IMR-90 (cell line): ENCODE results near the gene PLA2G2D. TPM values are rescaled to one million over a fixed set of nuclear protein-coding genes. Genes with fewer than 3 reads are reported as not detected.

ENCODE experiments used
- ATAC-seq: fragments of 200-7000 bp; cut with Tn5 transposase; 2 replicates; pipeline ENCODE4 v1.9.1; 2020; ENCODE audit warnings: low read depth, mild to moderate bottlenecking, moderate library complexity
- BruUV-seq: library from RNA; stranded (reverse); fragments of 400-500 nt; replicated peaks from 2 replicates; lab custom pipeline; 2021; lab: Mats Ljungman, UMichigan
- CTCF ChIA-PET: fragments of 300-600 bp; formaldehyde crosslinking; extraction: SDS; loops from one replicate; lab custom pipeline; 2021; ENCODE audit warnings: antibody characterized with exemption; lab: Yijun Ruan, JAX
- POLR2A ChIA-PET: fragments of 300-600 bp; sonication (Branson Sonifier 250); formaldehyde crosslinking; loops from one replicate; lab custom pipeline; 2022; ENCODE audit warnings: antibody characterized with exemption; ENCODE audit not compliant: unreplicated experiment; lab: Charles Lee
- DNase-seq: peaks from one replicate; pipeline ENCODE4 v3.0.0; 2013
- H2AFZ ChIP-seq: replicated peaks from 2 replicates; pipeline ENCODE3; 2013; ENCODE audit warnings: low read length, mild to moderate bottlenecking; ENCODE audit not compliant: poor library complexity
- H2AK5ac ChIP-seq: 2 replicates; pipeline ENCODE4 v1.6.1; 2013; ENCODE audit warnings: low read depth, low read length, inconsistent platforms
- H2AK9ac ChIP-seq: replicated peaks from 2 replicates; pipeline ENCODE3; 2013; ENCODE audit warnings: mild to moderate bottlenecking, low read depth, low read length, moderate library complexity; ENCODE audit not compliant: poor library complexity
- H2BK120ac ChIP-seq: 2 replicates; pipeline ENCODE4 v1.6.1; 2013; ENCODE audit warnings: low read depth, low read length, inconsistent platforms
- H2BK15ac ChIP-seq: 3 replicates; pipeline ENCODE4 v1.6.1; 2013; ENCODE audit warnings: low read depth, low read length, inconsistent platforms
- H2BK20ac ChIP-seq: 2 replicates; pipeline ENCODE4 v1.6.1; 2013; ENCODE audit warnings: low read depth, mild to moderate bottlenecking, inconsistent platforms, low read length, moderate library complexity
- H2BK5ac ChIP-seq: 2 replicates; pipeline ENCODE4 v1.6.1; 2013; ENCODE audit warnings: mild to moderate bottlenecking, low read depth, low read length, inconsistent platforms; ENCODE audit not compliant: poor library complexity, severe bottlenecking
- H3K14ac ChIP-seq: replicated peaks from 2 replicates; pipeline ENCODE4 v1.6.1; 2013; ENCODE audit warnings: low read depth, low read length, inconsistent platforms
- H3K18ac ChIP-seq: 2 replicates; pipeline ENCODE4 v1.6.1; 2013; ENCODE audit warnings: low read depth, low read length, control low read depth
- H3K23ac ChIP-seq: 2 replicates; pipeline ENCODE4 v1.6.1; 2013; ENCODE audit warnings: low read depth, low read length, inconsistent platforms
- H3K27ac ChIP-seq: 2 replicates; pipeline ENCODE4 v1.5.1; 2013; ENCODE audit warnings: mild to moderate bottlenecking, control low read depth, low read length; ENCODE audit not compliant: insufficient read depth
- H3K27me3 ChIP-seq: 2 replicates; pipeline ENCODE4 v1.6.1; 2013; ENCODE audit warnings: low read length; ENCODE audit not compliant: control insufficient read depth, insufficient read depth
- H3K36me3 ChIP-seq: 2 replicates; pipeline ENCODE4 v1.6.1; 2013; ENCODE audit warnings: low read length, mixed read lengths; ENCODE audit not compliant: control insufficient read depth, insufficient read depth
- H3K4ac ChIP-seq: 2 replicates; pipeline ENCODE4 v1.6.1; 2013; ENCODE audit warnings: low read depth, low read length, inconsistent platforms
- H3K4me1 ChIP-seq: 2 replicates; pipeline ENCODE4 v1.6.1; 2013; ENCODE audit warnings: low read length, mixed read lengths; ENCODE audit not compliant: control insufficient read depth, insufficient read depth
- H3K4me2 ChIP-seq: 2 replicates; pipeline ENCODE4 v1.6.1; 2013; ENCODE audit warnings: low read depth, mild to moderate bottlenecking, control low read depth, low read length, moderate library complexity
- H3K4me3 ChIP-seq: 2 replicates; pipeline ENCODE4 v1.5.1; 2013; ENCODE audit warnings: low read depth, mild to moderate bottlenecking, control low read depth, low read length, moderate library complexity; ENCODE audit not compliant: insufficient read depth
- H3K56ac ChIP-seq: 2 replicates; pipeline ENCODE4 v1.6.1; 2013; ENCODE audit warnings: low read length, inconsistent platforms; ENCODE audit not compliant: insufficient read depth; ENCODE audit errors: extremely low read depth
- H3K79me1 ChIP-seq, 2 experiments: 2 replicates each; pipeline ENCODE4 v1.6.1; 2013; ENCODE audit warnings: low read length in 2 of 2, inconsistent platforms in 1 of 2, low read depth in 1 of 2
- H3K9ac ChIP-seq: 2 replicates; pipeline ENCODE4 v1.6.1; 2013; ENCODE audit warnings: low read depth, low read length, control low read depth
- H3K9me1 ChIP-seq: 2 replicates; pipeline ENCODE4 v1.6.1; 2013; ENCODE audit warnings: low read length, inconsistent platforms; ENCODE audit not compliant: insufficient read depth
- H3K9me3 ChIP-seq: 2 replicates; pipeline ENCODE4 v1.6.1; 2013; ENCODE audit warnings: low read length; ENCODE audit not compliant: control insufficient read depth, insufficient read depth
- H4K20me1 ChIP-seq: 2 replicates; pipeline ENCODE4 v1.6.1; 2013; ENCODE audit warnings: low read length, inconsistent platforms; ENCODE audit not compliant: insufficient read depth
- H4K5ac ChIP-seq: 2 replicates; pipeline ENCODE4 v1.6.1; 2013; ENCODE audit warnings: mild to moderate bottlenecking, low read depth, low read length, control low read depth
- H4K8ac ChIP-seq, 2 experiments: 2 replicates each; pipeline ENCODE4 v1.6.1; 2013; ENCODE audit warnings: low read depth in 2 of 2, low read length in 2 of 2, control low read depth in 1 of 2, inconsistent platforms in 1 of 2
- H4K91ac ChIP-seq: 2 replicates; pipeline ENCODE4 v1.6.1; 2013; ENCODE audit warnings: low read depth, low read length, inconsistent platforms; ENCODE audit not compliant: insufficient read depth
- BHLHE40 ChIP-seq: fragments of 150-350 bp; IDR thresholded peaks from 2 replicates; pipeline ENCODE4 v1.6.1; 2016; ENCODE audit warnings: mild to moderate bottlenecking, low read depth, low read length
- CEBPB ChIP-seq: IDR thresholded peaks from 2 replicates; pipeline ENCODE4 v1.6.1; 2012; ENCODE audit warnings: low read depth, low read length, improper control_type of control experiment
- CHD1 ChIP-seq: IDR thresholded peaks from 2 replicates; pipeline ENCODE4 v1.6.1; 2012; ENCODE audit warnings: low read depth, low read length, improper control_type of control experiment
- ELK1 ChIP-seq: fragments of 150-350 bp; IDR thresholded peaks from 2 replicates; pipeline ENCODE4 v1.6.1; 2016; ENCODE audit warnings: low read depth, mild to moderate bottlenecking, low read length, moderate library complexity, borderline replicate concordance
- FOS ChIP-seq: fragments of 150-350 bp; IDR thresholded peaks from 2 replicates; pipeline ENCODE4 v1.6.1; 2016; ENCODE audit warnings: low read depth, low read length
- MAFK ChIP-seq: IDR thresholded peaks from 2 replicates; pipeline ENCODE4 v1.6.1; 2012; ENCODE audit warnings: low read depth, low read length, improper control_type of control experiment
- MAZ ChIP-seq: IDR thresholded peaks from 2 replicates; pipeline ENCODE4 v1.6.1; 2012; ENCODE audit warnings: low read depth, mild to moderate bottlenecking, low read length, improper control_type of control experiment, moderate library complexity, borderline replicate concordance
- MXI1 ChIP-seq: IDR thresholded peaks from 2 replicates; pipeline ENCODE4 v1.6.1; 2012; ENCODE audit warnings: low read depth, mild to moderate bottlenecking, low read length, moderate library complexity, borderline replicate concordance
- POLR2A ChIP-seq: IDR thresholded peaks from 2 replicates; pipeline ENCODE4 v1.6.1; 2012; ENCODE audit warnings: mild to moderate bottlenecking, low read depth, low read length
- RCOR1 ChIP-seq: IDR thresholded peaks from 2 replicates; pipeline ENCODE4 v1.6.1; 2012; ENCODE audit warnings: mild to moderate bottlenecking, low read length, improper control_type of control experiment; ENCODE audit not compliant: insufficient replicate concordance
- RFX5 ChIP-seq: IDR thresholded peaks from 2 replicates; pipeline ENCODE4 v1.8.0; 2012; ENCODE audit warnings: low read depth, mild to moderate bottlenecking, low read length, moderate library complexity
- SMC3 ChIP-seq: fragments of 150-350 bp; IDR thresholded peaks from 2 replicates; pipeline ENCODE4 v1.6.1; 2016; ENCODE audit warnings: low read depth, mild to moderate bottlenecking, antibody characterized with exemption, low read length, moderate library complexity
- USF2 ChIP-seq: fragments of 150-350 bp; IDR thresholded peaks from 2 replicates; pipeline ENCODE4 v1.6.1; 2017; ENCODE audit warnings: mild to moderate bottlenecking, antibody characterized with exemption, low read length, low read depth
- WGBS, 2 experiments: methylation state at CpG; one replicate each; pipeline versions ENCODE4 v1.1.5 to v1.1.7; 2013; ENCODE audit warnings: missing lambda C conversion rate in 2 of 2; ENCODE audit not compliant: insufficient read length in 1 of 2; ENCODE audit errors: extremely low coverage in 2 of 2; 5-methylcytosine and 5-hydroxymethylcytosine counted together
- dilution Hi-C: fragments of 300-500 bp; cut with HindIII; formaldehyde crosslinking; loops from one replicate; pipeline ENCODE4 v1.14.3; 2018; ENCODE audit warnings: low sequenced_read_pairs; ENCODE audit not compliant: unreplicated experiment
- in situ Hi-C: fragments of 300-500 bp; cut with MboI; formaldehyde crosslinking; loops from 3 replicates; pipeline ENCODE4 v1.14.3; 2019; ENCODE audit warnings: low sequenced_read_pairs, inconsistent platforms, mixed read lengths
- intact Hi-C: fragments of 100-400 bp; cut with micrococcal nuclease; formaldehyde crosslinking; loops from 2 replicates; pipeline ENCODE4 v1.10.0; 2022
- polyA plus RNA-seq, 3 experiments: library from polyadenylated mRNA; depleted of rRNA; stranded (reverse); fragments of >200 nt; gene quantifications; 2 replicates each; pipeline ENCODE4 v1.2.3, GENCODE V29; 2012; ENCODE audit warnings: low replicate concordance in 1 of 3
- total RNA-seq: library from RNA; depleted of rRNA; stranded (reverse); fragments of >200 nt; gene quantifications from 2 replicates; pipeline ENCODE4 v1.2.3, GENCODE V29; 2012

Gene PLA2G2D
- total and polyA plus RNA-seq, 2 of the 4 experiments (the other 2 are of a cell fraction), result not detected

- H3K23ac ChIP-seq, result no peak overlapping the region
- no peaks in the 10 kb centered on the region for H3K36me3 ChIP-seq
- ATAC-seq, result no peak; the same call in 1 of the 2 replicates
- H2BK5ac ChIP-seq, result no peak overlapping the region
- H2BK120ac ChIP-seq, result no peak overlapping the region
- H2BK15ac ChIP-seq, result 0 out of 3 replicates have a peak overlapping the region, but pooled peaks have one; percentile 3
- in situ Hi-C loops (loop anchor here (5.0 kb wide), 1 partner anchor 235 kb away; no protein-coding TSS in a partner anchor), dilution Hi-C loops (no loop called here), intact Hi-C loops (loop anchor here (1.0 to 5.0 kb wide), 6 partner anchors 51 to 490 kb away; partner anchors contain the start of gene HTR6)
- no peak overlapping the region for H3K4me3 ChIP-seq
- no peak overlapping the region for H3K27ac ChIP-seq
- H3K9me3 ChIP-seq, result peaks cover under 1% of the 10 kb centered on the region; the same call in 1 of the 2 replicates
- H3K4me1 ChIP-seq, result peaks cover 3% of the 10 kb centered on the region; the same call in 1 of the 2 replicates
- H3K9me1 ChIP-seq, result no peaks in the 10 kb centered on the region
- no peak overlapping the region for H3K18ac ChIP-seq
- H3K27me3 ChIP-seq, result peaks cover 4% of the 10 kb centered on the region; the same call in 1 of the 2 replicates
- no peak overlapping the region for H4K91ac ChIP-seq
- H3K9ac ChIP-seq, result no peak overlapping the region
- H3K4ac ChIP-seq, result no peak overlapping the region
- no peak overlapping the region for H4K8ac ChIP-seq
- BruUV-seq, result no TSS peak
- H2AK9ac ChIP-seq, result peak overlapping the region; percentile 95
- ChIA-PET POLR2A (interaction anchor here (1.1 kb wide), 1 partner anchor 43 kb away, joined by 11 read pairs; no protein-coding TSS in a partner anchor), CTCF (interaction anchor here (1.4 to 2.3 kb wide), 3 partner anchors 50 to 235 kb away, joined by 4 to 14 read pairs (median 5); no protein-coding TSS in a partner anchor)
- no peak overlapping the region for H2AK5ac ChIP-seq
- no peak for TF ChIP-seq CHD1
- TF ChIP-seq USF2, result no peak
- TF ChIP-seq POLR2A, result no peak
- TF ChIP-seq SMC3, result no peak
- no peak for TF ChIP-seq FOS
- no peak for TF ChIP-seq CEBPB
- TF ChIP-seq RFX5, result no peak
- no peak for TF ChIP-seq MXI1
- TF ChIP-seq MAZ, result no peak
- TF ChIP-seq BHLHE40, result no peak
- TF ChIP-seq RCOR1, result no peak
- TF ChIP-seq MAFK, result no peak
- TF ChIP-seq ELK1, result no peak
- H4K5ac ChIP-seq, result no peak overlapping the region
- H3K4me2 ChIP-seq, result no peak overlapping the region
- 0% methylated on average over 1 of the region's 7 CpGs; no CpG with 5 or more reads in 1 of the 2 experiments for WGBS, 2 experiments
- no peak overlapping the region for H2BK20ac ChIP-seq
- no peak for DNase-seq
- no peaks in the 10 kb centered on the region; the same call in 1 of the 2 replicates for H4K20me1 ChIP-seq
- no peak overlapping the region for H3K56ac ChIP-seq
- no peaks in the 10 kb centered on the region for H3K79me1 ChIP-seq
- H3K14ac ChIP-seq, result no peak overlapping the region
- H2AFZ ChIP-seq, result peak overlapping the region; percentile 98
Measured at GRCh38 chr1:20152599-20152930, 33.2 kb upstream of the PLA2G2D start.
